ENCODE data around the gene SMYD3.
"Not testable (repeated sequence)": the region's sequence is repeated elsewhere in the genome, so short reads cannot be mapped to it uniquely, and the experiment has no call there.

SMYD3 gene

DNA sequence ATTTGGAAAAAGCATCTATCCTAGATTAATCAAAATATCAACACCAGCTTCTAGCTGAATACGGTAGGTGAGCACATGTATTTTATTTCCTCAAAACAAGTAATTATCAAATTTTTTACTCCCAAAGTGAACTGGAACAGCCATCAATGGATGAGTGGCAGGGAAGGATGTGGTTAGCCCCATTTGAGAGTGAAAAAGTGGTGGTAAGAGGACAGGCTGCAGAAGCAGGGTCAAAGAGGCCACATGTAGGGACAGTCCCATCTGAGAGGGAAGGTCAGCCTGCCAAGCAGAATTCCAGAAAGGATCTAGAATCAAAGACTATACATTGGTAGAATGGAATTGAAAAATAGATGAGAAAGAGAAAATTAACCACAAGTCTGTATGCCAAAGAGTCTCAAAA is 163.8 kb downstream of the SMYD3 start:
- peak; percentile 11 for DNase-seq (ENCODE audit: low read depth)
- TF ChIP-seq, protein P1, sequence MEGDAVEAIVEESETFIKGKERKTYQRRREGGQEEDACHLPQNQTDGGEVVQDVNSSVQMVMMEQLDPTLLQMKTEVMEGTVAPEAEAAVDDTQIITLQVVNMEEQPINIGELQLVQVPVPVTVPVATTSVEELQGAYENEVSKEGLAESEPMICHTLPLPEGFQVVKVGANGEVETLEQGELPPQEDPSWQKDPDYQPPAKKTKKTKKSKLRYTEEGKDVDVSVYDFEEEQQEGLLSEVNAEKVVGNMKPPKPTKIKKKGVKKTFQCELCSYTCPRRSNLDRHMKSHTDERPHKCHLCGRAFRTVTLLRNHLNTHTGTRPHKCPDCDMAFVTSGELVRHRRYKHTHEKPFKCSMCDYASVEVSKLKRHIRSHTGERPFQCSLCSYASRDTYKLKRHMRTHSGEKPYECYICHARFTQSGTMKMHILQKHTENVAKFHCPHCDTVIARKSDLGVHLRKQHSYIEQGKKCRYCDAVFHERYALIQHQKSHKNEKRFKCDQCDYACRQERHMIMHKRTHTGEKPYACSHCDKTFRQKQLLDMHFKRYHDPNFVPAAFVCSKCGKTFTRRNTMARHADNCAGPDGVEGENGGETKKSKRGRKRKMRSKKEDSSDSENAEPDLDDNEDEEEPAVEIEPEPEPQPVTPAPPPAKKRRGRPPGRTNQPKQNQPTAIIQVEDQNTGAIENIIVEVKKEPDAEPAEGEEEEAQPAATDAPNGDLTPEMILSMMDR (IDR thresholded peaks at IDR 0.05; ENCODE audit: insufficient read depth, low read depth, low read length, missing control alignments): no peak
- no peak overlapping the region for H3K4me3 ChIP-seq (ENCODE audit: low read depth, low read length)

DNA sequence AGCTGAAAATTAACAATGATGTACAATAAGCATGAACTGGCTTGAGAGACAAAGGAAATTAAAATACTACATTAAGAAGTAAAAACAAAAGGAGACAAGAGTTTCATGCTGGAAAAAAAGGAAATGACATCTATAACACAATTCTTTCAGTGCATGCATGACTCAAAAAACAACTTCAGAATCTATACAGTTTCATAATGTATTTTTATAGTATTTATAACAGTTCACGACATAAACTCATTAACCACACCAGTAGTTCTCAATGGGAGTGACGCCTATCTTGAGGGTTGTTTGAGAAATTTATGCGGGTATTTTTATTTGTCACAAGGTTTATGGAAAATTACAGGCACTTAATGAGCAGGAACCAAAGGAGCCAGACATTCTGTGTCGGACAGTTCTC is 168.5 kb downstream of the SMYD3 start:
- peak; percentile 19 for DNase-seq (ENCODE audit: low read depth)
- no peak overlapping the region for H3K4me3 ChIP-seq (ENCODE audit: low read depth, low read length)
- TF ChIP-seq, protein P1 (IDR thresholded peaks at IDR 0.05; ENCODE audit: insufficient read depth, low read depth, low read length, missing control alignments): no peak

DNA sequence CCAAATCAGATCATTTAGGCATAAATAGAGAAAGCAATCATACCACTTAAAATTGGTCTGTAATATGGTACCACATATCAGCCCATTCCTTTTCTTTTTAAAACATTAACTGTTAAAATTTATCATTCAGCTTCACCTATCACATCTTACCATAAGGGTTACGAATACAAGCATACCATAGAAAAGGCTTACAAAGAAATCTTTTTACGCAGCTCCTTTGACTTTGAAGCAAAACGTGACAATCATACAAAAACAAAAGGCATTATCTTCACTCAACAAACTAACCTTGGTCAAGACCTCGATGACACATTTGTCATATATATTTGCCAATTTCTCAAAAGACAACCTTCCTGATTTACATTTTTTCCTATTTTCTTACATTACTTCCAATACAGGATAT is 169.0 kb downstream of the SMYD3 start:
- TF ChIP-seq, protein P1 (IDR thresholded peaks at IDR 0.05; ENCODE audit: insufficient read depth, low read depth, low read length, missing control alignments): no peak
- DNase-seq (ENCODE audit: low read depth): no peak
- no peak overlapping the region for H3K4me3 ChIP-seq (ENCODE audit: low read depth, low read length)

DNA sequence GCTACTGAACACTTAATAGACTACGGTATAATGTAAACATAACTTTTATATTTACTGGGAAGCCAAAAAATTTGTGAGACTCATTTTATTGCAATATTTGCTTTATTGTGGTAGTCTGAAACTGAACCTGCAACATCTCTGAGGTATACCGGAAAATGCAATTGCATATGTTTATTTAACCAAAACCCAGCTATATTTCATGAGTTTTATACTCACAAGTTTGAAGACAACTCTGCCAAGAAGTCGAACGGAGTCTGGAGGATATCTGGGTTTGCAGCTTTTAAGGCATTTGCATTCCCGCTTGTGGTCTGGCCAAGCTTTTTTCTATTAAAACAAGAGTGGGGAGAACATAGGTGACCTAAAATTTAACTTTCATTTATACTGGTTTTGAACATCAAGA is 171.9 kb downstream of the SMYD3 start:
- H3K4me3 ChIP-seq (ENCODE audit: low read depth, low read length): no peak overlapping the region
- TF ChIP-seq, protein P1 (IDR thresholded peaks at IDR 0.05; ENCODE audit: insufficient read depth, low read depth, low read length, missing control alignments): no peak
- no peak for DNase-seq (ENCODE audit: low read depth)

DNA sequence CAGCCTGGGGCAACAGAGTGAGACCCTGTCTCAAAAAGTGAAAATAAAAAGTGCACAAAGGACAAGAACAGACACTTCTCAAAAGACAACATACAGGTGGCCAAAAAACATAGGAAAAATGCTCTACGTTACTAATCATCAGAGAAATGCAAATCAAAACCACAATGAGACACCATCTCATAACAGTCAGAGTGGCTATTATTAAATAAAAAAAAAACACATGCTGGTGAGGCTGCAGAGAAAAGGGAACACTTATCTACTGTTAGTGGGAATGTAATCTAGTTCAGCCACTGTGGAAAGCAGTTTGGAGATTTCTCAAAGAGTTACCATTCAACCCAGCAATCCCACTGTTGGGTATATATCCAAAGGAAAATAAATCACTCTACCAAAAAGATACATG is 173.2 kb downstream of the SMYD3 start:
- TF ChIP-seq, protein P1 (IDR thresholded peaks at IDR 0.05; ENCODE audit: insufficient read depth, low read depth, low read length, missing control alignments): no peak
- DNase-seq (ENCODE audit: low read depth): peak; percentile 26
- H3K4me3 ChIP-seq (ENCODE audit: low read depth, low read length): no peak overlapping the region

DNA sequence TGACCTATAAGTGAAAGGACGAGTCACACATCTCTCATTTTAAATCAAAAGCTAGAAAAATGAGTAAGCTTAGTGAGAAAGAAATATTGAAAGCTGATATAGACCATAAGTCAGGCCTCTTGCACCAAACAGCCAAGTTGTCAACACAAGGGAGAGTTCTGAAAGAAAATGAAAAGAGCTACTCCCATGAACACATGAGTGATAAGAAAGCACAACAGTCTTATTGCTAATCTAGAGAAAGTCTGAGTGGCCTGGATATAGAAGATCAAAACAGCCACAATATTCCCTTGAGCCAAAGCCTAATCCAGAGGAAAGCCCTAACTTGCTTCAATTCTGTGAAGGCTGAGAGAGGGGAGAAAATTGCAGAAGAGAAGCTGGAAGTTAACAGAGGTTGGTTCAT is 175.0 kb downstream of the SMYD3 start:
- peak; percentile 11 for DNase-seq (ENCODE audit: low read depth)
- H3K4me3 ChIP-seq (ENCODE audit: low read depth, low read length): no peak overlapping the region
- TF ChIP-seq, protein P1 (IDR thresholded peaks at IDR 0.05; ENCODE audit: insufficient read depth, low read depth, low read length, missing control alignments): no peak

DNA sequence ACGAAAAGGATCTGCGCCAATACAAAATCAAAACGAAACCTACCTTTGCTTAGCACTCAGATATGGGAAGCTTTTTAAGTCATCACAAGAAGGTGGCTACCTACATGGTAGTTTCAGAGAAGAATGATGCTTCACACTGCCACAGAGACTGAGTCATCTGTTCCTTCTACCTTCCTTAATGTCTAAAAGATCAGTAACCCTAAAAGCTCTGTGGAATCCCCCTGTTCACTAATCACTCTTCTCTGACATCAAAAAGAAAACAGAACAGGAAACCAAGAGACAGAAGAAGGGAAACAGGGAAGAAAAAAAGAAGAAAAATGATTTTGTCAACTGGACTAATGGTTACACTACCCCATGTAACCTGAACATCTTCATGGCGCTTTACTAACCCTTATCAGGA is 177.2 kb downstream of the SMYD3 start:
- TF ChIP-seq, protein P1 (IDR thresholded peaks at IDR 0.05; ENCODE audit: insufficient read depth, low read depth, low read length, missing control alignments): peak; percentile 13
- DNase-seq (ENCODE audit: low read depth): peak; percentile 89

DNA sequence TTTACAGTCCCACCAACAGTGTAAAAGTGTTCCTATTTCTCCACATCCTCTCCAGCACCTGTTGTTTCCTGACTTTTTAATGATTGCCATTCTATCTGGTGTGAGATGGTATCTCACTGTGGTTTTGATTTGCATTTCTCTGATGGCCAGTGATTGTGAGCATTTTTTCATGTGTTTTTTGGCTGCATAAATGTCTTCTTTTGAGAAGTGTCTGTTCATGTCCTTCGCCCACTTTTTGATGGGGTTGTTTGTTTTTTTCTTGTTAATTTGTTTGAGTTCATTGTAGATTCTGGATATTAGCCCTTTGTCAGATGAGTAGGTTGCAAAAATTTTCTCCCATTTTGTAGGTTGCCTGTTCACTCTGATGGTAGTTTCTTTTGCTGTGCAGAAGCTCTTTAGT is 177.8 kb downstream of the SMYD3 start:
- not testable (repeated sequence) for DNase-seq (ENCODE audit: low read depth); H3K4me3 ChIP-seq (ENCODE audit: low read depth, low read length)

More for the DNA sequence above, 177.2 kb downstream of the SMYD3 start:
- no peak overlapping the region for H3K4me3 ChIP-seq (ENCODE audit: low read depth, low read length)
